ENCODE results near the gene SUPT4H1.

The SUPT4H1 gene

GRCh38 chr17:58317421-58318064 lies 34.5 kb downstream of the SUPT4H1 start:
- peak; percentile 91 for DNase-seq (ENCODE audit: low spot score)

- DNase-seq (ENCODE audit: low spot score) = no peak
Observed at GRCh38 chr17:58316260-58316960, 35.6 kb downstream of the SUPT4H1 start.

GRCh38 chr17:58315750-58316149 lies 36.3 kb downstream of the SUPT4H1 start:
- DNase-seq (ENCODE audit: low spot score) = no peak

- DNase-seq (ENCODE audit: low spot score) = no peak
Observed at GRCh38 chr17:58315281-58315711, 36.7 kb downstream of the SUPT4H1 start.

GRCh38 chr17:58314706-58315015 lies 37.3 kb downstream of the SUPT4H1 start:
- no peak for DNase-seq (ENCODE audit: low spot score)

GRCh38 chr17:58313815-58314705 lies 37.9 kb downstream of the SUPT4H1 start:
- no peak for DNase-seq (ENCODE audit: low spot score)

- no peak for DNase-seq (ENCODE audit: low spot score)
Observed at GRCh38 chr17:58312829-58313228, 39.2 kb downstream of the SUPT4H1 start.

GRCh38 chr17:58312021-58312630 lies 39.9 kb downstream of the SUPT4H1 start:
- DNase-seq (ENCODE audit: low spot score) = no peak

GRCh38 chr17:58311429-58311894 lies 40.5 kb downstream of the SUPT4H1 start:
- DNase-seq (ENCODE audit: low spot score) = no peak

- no peak for DNase-seq (ENCODE audit: low spot score)
Observed at GRCh38 chr17:58310511-58311428, 41.2 kb downstream of the SUPT4H1 start.

- DNase-seq (ENCODE audit: low spot score) = no peak
Observed at GRCh38 chr17:58309918-58310259, 42.1 kb downstream of the SUPT4H1 start.

GRCh38 chr17:58308985-58309917 lies 42.8 kb downstream of the SUPT4H1 start:
- DNase-seq (ENCODE audit: low spot score) = no peak

- no peak for DNase-seq (ENCODE audit: low spot score)
Observed at GRCh38 chr17:58308173-58308984, 43.6 kb downstream of the SUPT4H1 start.

GRCh38 chr17:58307468-58308172 lies 44.4 kb downstream of the SUPT4H1 start:
- no peak for DNase-seq (ENCODE audit: low spot score)

- DNase-seq (ENCODE audit: low spot score) = no peak
Observed at GRCh38 chr17:58306131-58306951, 45.7 kb downstream of the SUPT4H1 start.

GRCh38 chr17:58305626-58306025 lies 46.4 kb downstream of the SUPT4H1 start:
- DNase-seq (ENCODE audit: low spot score) = no peak

- no peak for DNase-seq (ENCODE audit: low spot score)
Observed at GRCh38 chr17:58304750-58305486, 47.1 kb downstream of the SUPT4H1 start.

Measured in HuH-7.5 (cell line).